Mesothelial cell of epicardium (in vitro differentiated cells): ENCODE measurements around the gene LRRK1. TPM values are rescaled to one million over a fixed set of nuclear protein-coding genes. Genes with fewer than 3 reads are reported as not detected.

ENCODE experiments used
- DNase-seq, 2 experiments: peaks; one replicate each; pipeline ENCODE4 v3.0.0; 2021; ENCODE audit warnings: low spot score in 2 of 2; ENCODE audit not compliant: unreplicated experiment in 2 of 2
- H3K27ac Mint-ChIP-seq: 2 replicates; pipeline ENCODE4 v1.8.0; 2021; ENCODE audit warnings: mixed read lengths
- H3K27me3 Mint-ChIP-seq: 2 replicates; pipeline ENCODE4 v1.8.0; 2021; ENCODE audit warnings: low read depth, mixed read lengths
- H3K36me3 Mint-ChIP-seq: 2 replicates; pipeline ENCODE4 v1.8.0; 2021; ENCODE audit warnings: mixed read lengths
- H3K4me1 Mint-ChIP-seq: 2 replicates; pipeline ENCODE4 v1.8.0; 2021; ENCODE audit warnings: mixed read lengths
- H3K4me3 Mint-ChIP-seq: 2 replicates; pipeline ENCODE4 v1.8.0; 2021; ENCODE audit warnings: mild to moderate bottlenecking, moderate library complexity, mixed read lengths
- H3K9me3 Mint-ChIP-seq: 2 replicates; pipeline ENCODE4 v1.8.0; 2021; ENCODE audit warnings: mixed read lengths
- total RNA-seq: library from RNA; stranded (reverse); gene quantifications from 3 replicates; pipeline ENCODE4 v1.2.1, GENCODE V29; 2021
- TF ChIP-seq, protein P1 (sequence below): fragments of 200-600 bp; sonication (generic); IDR thresholded peaks from one replicate; pipeline ENCODE4 v1.5.0; 2021; ENCODE audit warnings: antibody characterized with exemption; ENCODE audit not compliant: unreplicated experiment

The LRRK1 gene
- total RNA-seq, 1 donor from 2014 or later = 2.3 TPM

DNA sequence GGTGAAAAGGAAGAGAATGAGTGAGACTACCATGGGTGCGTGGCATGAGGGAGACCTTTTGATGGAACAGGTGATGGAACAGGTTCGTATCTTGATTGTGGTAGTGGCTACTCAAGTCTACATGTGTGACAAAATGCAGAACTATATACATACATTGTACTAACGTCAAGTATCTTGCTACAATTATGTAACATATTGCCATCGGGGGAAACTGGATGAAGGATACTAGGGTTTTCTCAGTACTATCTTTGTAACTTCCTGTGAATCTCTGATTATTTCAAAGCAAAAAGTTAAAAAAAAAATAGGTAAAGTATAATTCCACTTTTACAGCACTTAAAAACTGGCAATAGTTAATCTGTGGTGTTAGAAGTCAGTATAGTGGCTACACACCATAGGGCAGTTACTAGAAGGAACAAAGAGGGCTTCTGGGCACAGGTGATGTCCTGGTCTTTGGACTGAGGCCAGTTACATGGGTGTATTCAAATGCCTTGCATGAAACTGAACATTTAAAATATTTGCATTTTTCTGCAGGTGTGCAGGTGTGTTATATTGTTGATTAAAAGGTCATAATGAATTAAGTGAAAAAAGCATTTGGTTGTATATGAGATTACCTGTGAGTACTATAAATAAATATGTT is 61.4 kb downstream of the LRRK1 start:
- Mint-ChIP-seq H3K4me3 (no peak overlapping the region), H3K27ac (no peak overlapping the region), H3K4me1 (no peaks in the 10 kb centered on the region), H3K36me3 (no peaks in the 10 kb centered on the region), H3K9me3 (peaks cover 21% of the 10 kb centered on the region), H3K27me3 (peaks cover 75% of the 10 kb centered on the region)
- no peak for DNase-seq
- TF ChIP-seq, protein P1, sequence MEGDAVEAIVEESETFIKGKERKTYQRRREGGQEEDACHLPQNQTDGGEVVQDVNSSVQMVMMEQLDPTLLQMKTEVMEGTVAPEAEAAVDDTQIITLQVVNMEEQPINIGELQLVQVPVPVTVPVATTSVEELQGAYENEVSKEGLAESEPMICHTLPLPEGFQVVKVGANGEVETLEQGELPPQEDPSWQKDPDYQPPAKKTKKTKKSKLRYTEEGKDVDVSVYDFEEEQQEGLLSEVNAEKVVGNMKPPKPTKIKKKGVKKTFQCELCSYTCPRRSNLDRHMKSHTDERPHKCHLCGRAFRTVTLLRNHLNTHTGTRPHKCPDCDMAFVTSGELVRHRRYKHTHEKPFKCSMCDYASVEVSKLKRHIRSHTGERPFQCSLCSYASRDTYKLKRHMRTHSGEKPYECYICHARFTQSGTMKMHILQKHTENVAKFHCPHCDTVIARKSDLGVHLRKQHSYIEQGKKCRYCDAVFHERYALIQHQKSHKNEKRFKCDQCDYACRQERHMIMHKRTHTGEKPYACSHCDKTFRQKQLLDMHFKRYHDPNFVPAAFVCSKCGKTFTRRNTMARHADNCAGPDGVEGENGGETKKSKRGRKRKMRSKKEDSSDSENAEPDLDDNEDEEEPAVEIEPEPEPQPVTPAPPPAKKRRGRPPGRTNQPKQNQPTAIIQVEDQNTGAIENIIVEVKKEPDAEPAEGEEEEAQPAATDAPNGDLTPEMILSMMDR = no peak

GRCh38 chr15:100981086-100981485 is 61.9 kb downstream of the LRRK1 start:
- Mint-ChIP-seq H3K4me3 (no peak overlapping the region), H3K36me3 (no peaks in the 10 kb centered on the region), H3K27me3 (peaks cover 71% of the 10 kb centered on the region), H3K4me1 (no peaks in the 10 kb centered on the region), H3K27ac (no peak overlapping the region), H3K9me3 (peaks cover 21% of the 10 kb centered on the region)
- no peak for DNase-seq
- TF ChIP-seq, protein P1 = no peak

DNA sequence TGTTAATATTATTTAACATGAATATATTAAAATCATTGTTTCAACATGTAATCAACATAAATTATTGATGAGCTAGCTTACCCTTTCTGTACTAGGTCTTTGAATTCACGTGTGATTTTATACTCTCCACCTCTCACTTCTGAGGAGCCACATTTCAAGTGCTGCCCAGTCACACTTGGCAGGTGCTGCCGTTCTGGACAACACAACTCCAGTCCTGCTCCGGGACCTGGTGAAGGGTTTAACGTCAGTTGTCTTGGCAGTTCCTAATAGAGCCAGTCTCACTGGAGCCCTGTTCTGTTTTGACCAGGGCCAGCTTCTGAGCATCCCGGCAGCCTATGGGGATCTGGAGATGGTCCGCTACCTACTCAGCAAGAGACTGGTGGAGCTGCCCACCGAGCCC is 64.1 kb downstream of the LRRK1 start:
- TF ChIP-seq, protein P1 = no peak
- Mint-ChIP-seq H3K36me3 (no peaks in the 10 kb centered on the region), H3K27ac (no peak overlapping the region), H3K9me3 (peaks cover 13% of the 10 kb centered on the region), H3K4me1 (no peaks in the 10 kb centered on the region), H3K4me3 (no peak overlapping the region), H3K27me3 (peaks cover 54% of the 10 kb centered on the region)
- no peak for DNase-seq

DNA sequence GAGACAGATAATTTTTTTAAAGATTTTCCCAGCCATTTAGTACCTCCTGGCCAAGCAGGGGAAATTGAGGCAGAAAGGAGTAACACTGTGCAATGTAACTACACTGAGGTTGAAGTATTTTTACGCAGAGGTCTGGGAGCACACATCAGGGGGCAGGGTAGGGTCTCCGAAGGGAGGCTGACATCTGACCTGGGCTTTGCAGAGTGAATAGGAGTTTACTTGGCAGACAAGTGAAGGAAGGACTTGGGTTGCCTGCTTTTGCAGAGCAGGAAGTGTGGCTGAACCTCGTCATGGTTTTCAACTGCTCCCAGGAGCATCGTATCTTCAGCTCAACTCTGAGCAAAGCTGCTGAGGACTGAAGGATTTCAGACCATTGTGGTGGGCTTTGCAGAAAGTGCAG is 66.2 kb downstream of the LRRK1 start:
- no peak for DNase-seq
- Mint-ChIP-seq H3K4me1 (no peaks in the 10 kb centered on the region), H3K9me3 (peaks cover 6% of the 10 kb centered on the region), H3K27ac (no peak overlapping the region), H3K4me3 (no peak overlapping the region), H3K27me3 (peaks cover 37% of the 10 kb centered on the region), H3K36me3 (no peaks in the 10 kb centered on the region)
- TF ChIP-seq, protein P1 = no peak

DNA sequence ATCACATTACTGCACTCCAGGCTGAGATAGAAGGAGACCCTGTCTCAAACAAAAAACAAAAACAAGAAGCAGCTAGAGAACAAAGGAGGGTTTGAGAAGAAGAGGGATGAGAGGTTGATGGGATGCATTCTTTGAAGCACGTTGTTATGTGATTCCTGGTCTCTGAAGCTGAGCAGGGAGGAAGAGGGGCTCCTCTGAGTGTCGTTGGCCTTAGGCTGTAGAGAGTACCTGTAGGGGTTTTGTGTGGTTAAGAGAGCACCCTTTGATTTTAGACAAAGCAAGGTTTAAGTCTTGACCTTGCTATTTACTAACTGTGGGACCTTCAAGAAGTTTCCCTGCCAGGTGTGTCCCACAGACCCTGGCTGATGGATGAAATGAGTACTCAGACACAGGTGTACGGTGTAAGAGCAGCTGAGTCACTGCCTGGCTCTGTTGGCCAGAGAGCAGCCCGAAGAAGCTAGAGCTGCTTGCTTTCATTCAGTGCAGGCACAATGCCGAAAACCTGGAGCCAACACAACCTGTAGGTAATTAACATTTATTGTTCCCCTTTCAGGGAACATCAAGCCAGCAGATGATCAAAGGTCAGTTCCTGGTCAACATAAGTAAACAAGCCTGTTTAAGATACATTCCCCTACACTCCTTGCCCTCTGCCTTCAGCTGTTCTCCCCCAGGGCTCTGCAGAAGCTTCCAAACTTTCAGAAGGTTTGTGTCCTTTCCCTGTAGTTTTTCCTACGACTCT is 67.2 kb downstream of the LRRK1 start:
- no peak overlapping the region for H3K27ac Mint-ChIP-seq
- H3K4me3 Mint-ChIP-seq = no peak overlapping the region
- DNase-seq = no peak
- peaks cover 6% of the 10 kb centered on the region for H3K9me3 Mint-ChIP-seq
- H3K36me3 Mint-ChIP-seq = no peaks in the 10 kb centered on the region
- H3K27me3 Mint-ChIP-seq = peaks cover 43% of the 10 kb centered on the region
- TF ChIP-seq, protein P1 = no peak
- no peaks in the 10 kb centered on the region for H3K4me1 Mint-ChIP-seq
